SK-N-SH (cell line): ENCODE data around the gene NOC2L. TPM values are rescaled to one million over a fixed set of nuclear protein-coding genes. Genes with fewer than 3 reads are reported as not detected.

Experiments used
- CTCF ChIA-PET: fragments of 300-600, 350-600 bp; formaldehyde crosslinking; extraction: SDS; loops from one replicate; lab custom pipeline; 2021; lab: Yijun Ruan, JAX
- POLR2A ChIA-PET: fragments of 350-600 bp; sonication (Branson Sonifier 250); formaldehyde crosslinking; extraction: SDS; loops from one replicate; lab custom pipeline; 2020; ENCODE audit warnings: antibody characterized with exemption, inconsistent platforms; lab: Yijun Ruan, JAX
- DNase-seq: peaks from one replicate; pipeline ENCODE4 v3.0.0; 2012
- H2AFZ ChIP-seq: fragments of 200-600 bp; sonication (generic); 2 replicates; pipeline ENCODE4 v1.8.1; 2016; ENCODE audit warnings: antibody characterized with exemption, mild to moderate bottlenecking, low read depth
- H3F3A ChIP-seq: fragments of 200-600 bp; sonication (generic); replicated peaks from 2 replicates; pipeline ENCODE3; 2016; ENCODE audit warnings: antibody characterized with exemption, mild to moderate bottlenecking; ENCODE audit not compliant: insufficient read depth
- H3K27ac ChIP-seq, 2 experiments: fragments of 200-500 bp in 1 of 2; fragments of 200-600 bp in 1 of 2; sonication (Bioruptor generic) in 1 of 2; sonication (generic), shearing (Covaris generic) in 1 of 2; 2 replicates each; pipeline versions ENCODE4 v1.5.1 to v1.6.1; 2014 to 2016; ENCODE audit warnings: low read depth in 2 of 2, inconsistent platforms in 1 of 2, low read length in 1 of 2, mild to moderate bottlenecking in 1 of 2, mixed read lengths in 1 of 2
- H3K27me3 ChIP-seq: fragments of 200-600 bp; sonication (generic), shearing (Covaris generic); 2 replicates; pipeline ENCODE4 v1.6.1; 2016; ENCODE audit warnings: mixed run types; ENCODE audit not compliant: insufficient read depth
- H3K36me3 ChIP-seq, 2 experiments: fragments of 200-500 bp in 1 of 2; fragments of 200-600 bp in 1 of 2; sonication (Bioruptor generic) in 1 of 2; sonication (generic) in 1 of 2; replicated peaks in 1 of 2; 2 replicates each; pipeline versions ENCODE3 to v1.5.1; 2014 to 2016; ENCODE audit warnings: low read length in 1 of 2, mild to moderate bottlenecking in 1 of 2; ENCODE audit not compliant: insufficient read depth in 2 of 2, control insufficient read depth in 1 of 2
- H3K4me1 ChIP-seq, 2 experiments: fragments of 200-500 bp in 1 of 2; fragments of 200-600 bp in 1 of 2; sonication (Bioruptor generic) in 1 of 2; sonication (generic), shearing (Covaris generic) in 1 of 2; 2 replicates each; pipeline versions ENCODE4 v1.5.1 to v1.6.1; 2014 to 2016; ENCODE audit warnings: low read depth in 1 of 2, low read length in 1 of 2, mixed run types in 1 of 2; ENCODE audit not compliant: insufficient read depth in 2 of 2, control insufficient read depth in 1 of 2
- H3K4me2 ChIP-seq: fragments of 200-600 bp; sonication (generic), shearing (Covaris generic); 2 replicates; pipeline ENCODE4 v1.6.1; 2017; ENCODE audit warnings: mixed run types
- H3K4me3 ChIP-seq, 2 experiments: fragments of 200-500 bp in 1 of 2; fragments of 200-600 bp in 1 of 2; sonication (Bioruptor generic) in 1 of 2; sonication (generic), shearing (Covaris generic) in 1 of 2; 2 replicates each; pipeline versions ENCODE4 v1.5.1 to v1.8.1; 2014 to 2016; ENCODE audit warnings: low read depth in 2 of 2, inconsistent platforms in 1 of 2, low read length in 1 of 2, mild to moderate bottlenecking in 1 of 2, mixed read lengths in 1 of 2, moderate library complexity in 1 of 2
- H3K79me2 ChIP-seq: fragments of 200-600 bp; sonication (generic); 2 replicates; pipeline ENCODE4 v1.8.1; 2017; ENCODE audit warnings: mild to moderate bottlenecking; ENCODE audit not compliant: insufficient read depth
- H3K9ac ChIP-seq: fragments of 200-600 bp; sonication (generic); 2 replicates; pipeline ENCODE4 v1.6.1; 2017; ENCODE audit warnings: mixed run types
- H3K9me2 ChIP-seq: fragments of 200-600 bp; sonication (generic); 2 replicates; pipeline ENCODE4 v1.6.1; 2017; ENCODE audit warnings: mixed run types
- H3K9me3 ChIP-seq: fragments of 200-600 bp; sonication (generic); 2 replicates; pipeline ENCODE4 v1.6.1; 2017; ENCODE audit warnings: mixed run types, mild to moderate bottlenecking, moderate library complexity
- H4K20me1 ChIP-seq: fragments of 200-600 bp; sonication (generic); 2 replicates; pipeline ENCODE4 v1.6.1; 2017; ENCODE audit warnings: mild to moderate bottlenecking, mixed run types; ENCODE audit not compliant: insufficient read depth
- EP300 ChIP-seq, 2 experiments: IDR thresholded peaks; 2 replicates each; pipeline versions ENCODE4 v1.4.0 to v1.6.1; 2012; ENCODE audit warnings: borderline replicate concordance in 1 of 2, low read depth in 1 of 2, low read length in 1 of 2
- FOXJ3 ChIP-seq: sonication (generic); formaldehyde crosslinking; IDR thresholded peaks from 2 replicates; pipeline ENCODE4 v1.5.1; 2020; ENCODE audit warnings: mild to moderate bottlenecking, missing genetic modification reagents
- FOXM1 ChIP-seq: IDR thresholded peaks from 2 replicates; pipeline ENCODE4 v1.4.0; 2012; ENCODE audit warnings: low read depth, mild to moderate bottlenecking
- GABPA ChIP-seq: IDR thresholded peaks from 2 replicates; pipeline ENCODE4 v1.4.0; 2012; ENCODE audit warnings: low read depth, mild to moderate bottlenecking
- MEF2A ChIP-seq: IDR thresholded peaks from 2 replicates; pipeline ENCODE4 v1.4.0; 2012; ENCODE audit warnings: low read depth, borderline replicate concordance
- SMC3 ChIP-seq: IDR thresholded peaks from 2 replicates; pipeline ENCODE4 v1.6.1; 2012; ENCODE audit warnings: low read depth, low read length, improper control_type of control experiment
- YY1 ChIP-seq: IDR thresholded peaks from 2 replicates; pipeline ENCODE4 v1.4.0; 2012; ENCODE audit warnings: low read depth, mild to moderate bottlenecking
- WGBS: methylation state at CpG from one replicate; pipeline ENCODE4 v1.1.6; 2017; ENCODE audit warnings: low lambda C conversion rate; 5-methylcytosine and 5-hydroxymethylcytosine counted together
- polyA plus RNA-seq, 3 experiments: library from polyadenylated mRNA; depleted of rRNA; stranded (reverse); fragments of >200 nt; gene quantifications; 2 replicates each; pipeline ENCODE4 v1.2.3, GENCODE V29; 2012
- TF ChIP-seq, protein P1 (sequence below): IDR thresholded peaks from 2 replicates; pipeline ENCODE4 v1.4.0; 2012; ENCODE audit warnings: low read depth, borderline replicate concordance
- TF ChIP-seq, protein P2 (sequence below): fragments of 200-600 bp; sonication (generic); IDR thresholded peaks from 2 replicates; pipeline ENCODE4 v1.6.1; 2017; ENCODE audit warnings: antibody characterized with exemption, mild to moderate bottlenecking, moderate library complexity
- TF ChIP-seq, protein P3 (sequence below): IDR thresholded peaks from 2 replicates; pipeline ENCODE4; 2012
- TF ChIP-seq, protein P4 (sequence below): fragments of 150-350 bp; IDR thresholded peaks from 2 replicates; pipeline ENCODE4 v1.6.1; 2017; ENCODE audit warnings: antibody characterized with exemption, low read length, low read depth, borderline replicate concordance

The NOC2L gene
- polyA plus RNA-seq, 1 of the 3 experiments (the other 2 are of a cell fraction), result 124 TPM

DNA sequence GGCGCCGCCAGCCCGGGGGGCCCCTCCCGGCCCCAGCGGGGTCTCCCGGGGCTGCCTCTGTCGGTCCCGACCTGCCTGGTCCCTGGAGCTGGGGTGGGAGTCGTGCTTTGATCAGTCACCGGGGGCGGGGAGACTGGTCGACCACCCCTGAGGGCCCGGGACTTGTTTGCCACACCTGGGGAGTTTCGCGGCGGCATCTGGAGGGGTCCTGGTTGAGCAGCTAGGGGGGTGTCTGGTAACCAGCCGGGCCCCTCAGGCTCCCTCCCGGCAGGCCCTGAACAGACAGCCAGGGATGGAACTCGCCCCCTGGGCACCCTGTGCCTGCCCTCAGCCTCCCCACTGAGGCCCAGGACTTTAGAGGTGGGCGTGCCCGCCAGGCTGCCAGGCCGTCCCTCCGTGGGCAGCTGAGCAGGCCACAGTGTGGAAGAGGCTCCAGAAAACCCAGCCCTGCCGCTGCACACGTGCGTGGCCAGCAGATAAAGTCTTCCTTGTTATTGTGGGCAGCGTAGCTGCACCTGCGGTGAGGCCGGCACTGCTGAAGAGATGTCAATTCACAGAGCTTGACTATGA, 48.7 kb downstream of the NOC2L start:
- DNase-seq, result peak; percentile 41
- no peak overlapping the region for H3K27ac ChIP-seq
- no peak overlapping the region for H3K4me2 ChIP-seq

DNA sequence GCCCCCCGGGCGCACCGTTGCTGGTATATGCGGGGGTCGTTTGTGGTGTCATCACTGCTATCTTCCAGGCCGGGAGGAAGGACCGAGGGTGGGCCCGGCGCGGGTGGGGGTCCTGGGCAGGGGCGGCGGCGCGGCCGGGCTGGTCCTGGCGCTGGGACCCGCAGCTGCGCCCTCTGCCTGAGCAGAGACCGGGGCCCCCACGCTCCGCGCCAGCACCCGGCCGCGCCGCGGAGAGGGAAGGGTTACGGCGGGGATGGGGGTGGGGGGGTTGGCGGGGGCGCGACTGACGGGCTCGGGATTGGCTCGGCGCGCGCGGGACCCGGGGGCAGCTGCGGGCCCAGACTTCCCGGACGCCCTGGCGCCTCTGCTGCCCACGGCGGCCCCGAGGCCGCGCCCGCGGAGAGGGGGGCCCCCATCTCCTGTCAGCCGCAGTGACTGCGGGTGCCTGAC, 49.2 kb downstream of the NOC2L start:
- Histone ChIP-seq H3K79me2 (no peaks in the 10 kb centered on the region), H3K27ac (no peak overlapping the region), H3K4me2 (no peak overlapping the region), H3K36me3 (no peaks in the 10 kb centered on the region), H3K4me1 (peaks cover 0 to 17% of the 10 kb centered on the region in 2 experiments; a peak in 2 of 4 replicates), H3K27me3 (no peaks in the 10 kb centered on the region), H3F3A (no peaks in the 10 kb centered on the region), H2AFZ (no peak overlapping the region), H3K4me3 (no peak overlapping the region), H3K9me2 (no peaks in the 10 kb centered on the region), H3K9me3 (no peaks in the 10 kb centered on the region), H3K9ac (no peak overlapping the region), H4K20me1 (no peaks in the 10 kb centered on the region)
- ChIA-PET CTCF (interaction anchor here (1.3 kb wide), 1 partner anchor 28 kb away, joined by 6 read pairs; no protein-coding TSS in a partner anchor), POLR2A (no interaction called here)
- no peak for DNase-seq
- no CpG with 5 or more reads among the region's 53 CpGs for WGBS
- TF ChIP-seq GABPA, result no peak
- TF ChIP-seq, protein P1, sequence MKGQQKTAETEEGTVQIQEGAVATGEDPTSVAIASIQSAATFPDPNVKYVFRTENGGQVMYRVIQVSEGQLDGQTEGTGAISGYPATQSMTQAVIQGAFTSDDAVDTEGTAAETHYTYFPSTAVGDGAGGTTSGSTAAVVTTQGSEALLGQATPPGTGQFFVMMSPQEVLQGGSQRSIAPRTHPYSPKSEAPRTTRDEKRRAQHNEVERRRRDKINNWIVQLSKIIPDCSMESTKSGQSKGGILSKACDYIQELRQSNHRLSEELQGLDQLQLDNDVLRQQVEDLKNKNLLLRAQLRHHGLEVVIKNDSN, result no peak
- TF ChIP-seq, protein P2, sequence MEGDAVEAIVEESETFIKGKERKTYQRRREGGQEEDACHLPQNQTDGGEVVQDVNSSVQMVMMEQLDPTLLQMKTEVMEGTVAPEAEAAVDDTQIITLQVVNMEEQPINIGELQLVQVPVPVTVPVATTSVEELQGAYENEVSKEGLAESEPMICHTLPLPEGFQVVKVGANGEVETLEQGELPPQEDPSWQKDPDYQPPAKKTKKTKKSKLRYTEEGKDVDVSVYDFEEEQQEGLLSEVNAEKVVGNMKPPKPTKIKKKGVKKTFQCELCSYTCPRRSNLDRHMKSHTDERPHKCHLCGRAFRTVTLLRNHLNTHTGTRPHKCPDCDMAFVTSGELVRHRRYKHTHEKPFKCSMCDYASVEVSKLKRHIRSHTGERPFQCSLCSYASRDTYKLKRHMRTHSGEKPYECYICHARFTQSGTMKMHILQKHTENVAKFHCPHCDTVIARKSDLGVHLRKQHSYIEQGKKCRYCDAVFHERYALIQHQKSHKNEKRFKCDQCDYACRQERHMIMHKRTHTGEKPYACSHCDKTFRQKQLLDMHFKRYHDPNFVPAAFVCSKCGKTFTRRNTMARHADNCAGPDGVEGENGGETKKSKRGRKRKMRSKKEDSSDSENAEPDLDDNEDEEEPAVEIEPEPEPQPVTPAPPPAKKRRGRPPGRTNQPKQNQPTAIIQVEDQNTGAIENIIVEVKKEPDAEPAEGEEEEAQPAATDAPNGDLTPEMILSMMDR, result no peak
- no peak for TF ChIP-seq SMC3

More for the DNA sequence above, 48.7 kb downstream of the NOC2L start:
- 60% methylated on average over 1 of the region's 29 CpGs for WGBS
- Histone ChIP-seq H3K36me3 (no peaks in the 10 kb centered on the region), H4K20me1 (no peaks in the 10 kb centered on the region), H3K27me3 (no peaks in the 10 kb centered on the region), H3F3A (no peaks in the 10 kb centered on the region), H2AFZ (no peak overlapping the region), H3K9me2 (no peaks in the 10 kb centered on the region), H3K79me2 (no peaks in the 10 kb centered on the region), H3K9me3 (no peaks in the 10 kb centered on the region), H3K4me3 (no peak overlapping the region), H3K4me1 (peaks cover 0 to 15% of the 10 kb centered on the region in 2 experiments; a peak in 2 of 4 replicates), H3K9ac (no peak overlapping the region)
- ChIA-PET POLR2A (no interaction called here), CTCF (interaction anchor here (1.2 to 1.3 kb wide), 2 partner anchors 28 to 41 kb away, joined by 3 to 6 read pairs; no protein-coding TSS in a partner anchor)
- TF ChIP-seq FOXM1 (no peak), EP300 (IDR thresholded peaks at IDR 0.05; ENCODE audit: borderline replicate concordance in 1 of 2, low read depth in 1 of 2, low read length in 1 of 2) (no peak), MEF2A (no peak), FOXJ3 (CRISPR knock-in tag) (no peak), YY1 (no peak)
- TF ChIP-seq, protein P3, sequence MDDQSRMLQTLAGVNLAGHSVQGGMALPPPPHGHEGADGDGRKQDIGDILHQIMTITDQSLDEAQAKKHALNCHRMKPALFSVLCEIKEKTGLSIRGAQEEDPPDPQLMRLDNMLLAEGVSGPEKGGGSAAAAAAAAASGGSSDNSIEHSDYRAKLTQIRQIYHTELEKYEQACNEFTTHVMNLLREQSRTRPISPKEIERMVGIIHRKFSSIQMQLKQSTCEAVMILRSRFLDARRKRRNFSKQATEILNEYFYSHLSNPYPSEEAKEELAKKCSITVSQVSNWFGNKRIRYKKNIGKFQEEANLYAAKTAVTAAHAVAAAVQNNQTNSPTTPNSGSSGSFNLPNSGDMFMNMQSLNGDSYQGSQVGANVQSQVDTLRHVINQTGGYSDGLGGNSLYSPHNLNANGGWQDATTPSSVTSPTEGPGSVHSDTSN, result no peak
- TF ChIP-seq, protein P1, result no peak
- TF ChIP-seq, protein P4, sequence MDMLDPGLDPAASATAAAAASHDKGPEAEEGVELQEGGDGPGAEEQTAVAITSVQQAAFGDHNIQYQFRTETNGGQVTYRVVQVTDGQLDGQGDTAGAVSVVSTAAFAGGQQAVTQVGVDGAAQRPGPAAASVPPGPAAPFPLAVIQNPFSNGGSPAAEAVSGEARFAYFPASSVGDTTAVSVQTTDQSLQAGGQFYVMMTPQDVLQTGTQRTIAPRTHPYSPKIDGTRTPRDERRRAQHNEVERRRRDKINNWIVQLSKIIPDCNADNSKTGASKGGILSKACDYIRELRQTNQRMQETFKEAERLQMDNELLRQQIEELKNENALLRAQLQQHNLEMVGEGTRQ, result no peak
